GM12872 (cell line): ENCODE data around the gene UBR1.

ENCODE experiments used
- CTCF ChIP-seq: IDR thresholded peaks from 3 replicates; pipeline ENCODE4 v1.5.1; 2011; ENCODE audit warnings: low read depth, mild to moderate bottlenecking, low read length, moderate library complexity; ENCODE audit not compliant: insufficient read depth

UBR1 gene

GRCh38 chr15:43105077-43105736 lies 631 bp downstream of the UBR1 start:
- TF ChIP-seq CTCF = no peak

GRCh38 chr15:43104426-43104825 lies 1.4 kb downstream of the UBR1 start:
- TF ChIP-seq CTCF = no peak

- TF ChIP-seq CTCF = no peak
These were observed 1.9 kb downstream of the UBR1 start for GRCh38 chr15:43103907-43104306.

- TF ChIP-seq CTCF = no peak
These were observed 3.7 kb downstream of the UBR1 start for GRCh38 chr15:43102187-43102586.

GRCh38 chr15:43100971-43101370 lies 4.9 kb downstream of the UBR1 start:
- no peak for TF ChIP-seq CTCF

- TF ChIP-seq CTCF = no peak
These were observed 6.6 kb downstream of the UBR1 start for GRCh38 chr15:43099105-43099845.

- no peak for TF ChIP-seq CTCF
These were observed 9.4 kb downstream of the UBR1 start for GRCh38 chr15:43096411-43096810.
